22Rv1 (cell line): ENCODE data around the gene SHLD1.
A peak's percentile ranks its signal among the peaks of the same experiment; 100 is the strongest.

Source experiments
- H3K27ac ChIP-seq: fragments of 450-650 bp; 2 replicates; pipeline ENCODE4 v1.5.1; 2017
- ZFX ChIP-seq: fragments of 450-650 bp; IDR thresholded peaks from 2 replicates; pipeline ENCODE4 v1.6.1; 2017; ENCODE audit warnings: antibody characterized with exemption, borderline replicate concordance
- TF ChIP-seq, protein P1 (sequence below): fragments of 450-650 bp; IDR thresholded peaks from 2 replicates; pipeline ENCODE4 v1.5.1; 2017; ENCODE audit warnings: mild to moderate bottlenecking

The SHLD1 gene, protein sequence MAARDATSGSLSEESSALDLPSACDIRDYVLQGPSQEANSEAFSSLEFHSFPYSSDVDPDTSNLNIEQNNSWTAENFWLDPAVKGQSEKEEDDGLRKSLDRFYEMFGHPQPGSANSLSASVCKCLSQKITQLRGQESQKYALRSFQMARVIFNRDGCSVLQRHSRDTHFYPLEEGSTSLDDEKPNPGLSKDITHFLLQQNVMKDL

DNA sequence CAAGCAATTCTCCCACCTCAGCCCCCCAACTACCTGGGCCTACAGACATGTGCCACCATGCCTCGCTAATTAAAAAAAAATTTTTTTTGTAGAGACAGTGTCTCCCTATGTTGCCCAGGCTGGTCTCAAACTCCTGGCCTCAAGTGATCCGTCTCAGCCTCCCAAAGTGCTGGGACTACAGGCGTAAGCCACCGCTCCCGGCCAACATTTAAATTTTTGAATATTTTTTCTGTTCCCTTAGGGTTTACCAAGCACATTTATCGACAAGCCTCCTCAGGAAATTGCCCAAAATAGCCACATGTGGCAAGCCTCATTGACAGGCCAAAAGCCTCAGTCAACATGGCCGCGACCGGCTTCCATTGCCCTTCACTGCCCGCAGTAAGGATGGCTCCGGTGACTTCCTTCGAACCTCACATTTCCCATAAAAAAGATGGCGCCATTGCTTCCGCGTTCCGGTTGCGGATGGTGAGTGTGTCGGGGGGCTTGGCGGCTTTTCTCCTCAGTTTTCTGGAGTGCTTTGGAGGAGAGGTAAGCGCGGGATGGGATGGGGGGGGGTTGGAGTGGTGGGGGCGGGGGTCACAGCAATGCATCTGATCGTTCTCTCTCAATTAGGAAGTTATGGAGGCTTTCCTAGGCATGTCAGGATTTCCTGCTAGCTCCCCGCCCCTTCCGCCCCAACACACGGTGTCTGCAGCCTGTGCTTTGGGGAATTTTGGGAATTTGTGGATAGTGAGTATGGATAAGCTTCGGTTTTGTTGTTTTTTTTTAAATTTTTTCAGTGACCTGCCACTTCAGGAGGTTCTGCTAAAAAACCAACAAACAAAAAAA is at the start of gene SHLD1:
SHLD1 (plus strand) TSS at position 450 of the 828 bp plus-strand sequence. CDS start 22,465 bp downstream, outside the sequence.
- no peak for TF ChIP-seq ZFX
- TF ChIP-seq, protein P1, sequence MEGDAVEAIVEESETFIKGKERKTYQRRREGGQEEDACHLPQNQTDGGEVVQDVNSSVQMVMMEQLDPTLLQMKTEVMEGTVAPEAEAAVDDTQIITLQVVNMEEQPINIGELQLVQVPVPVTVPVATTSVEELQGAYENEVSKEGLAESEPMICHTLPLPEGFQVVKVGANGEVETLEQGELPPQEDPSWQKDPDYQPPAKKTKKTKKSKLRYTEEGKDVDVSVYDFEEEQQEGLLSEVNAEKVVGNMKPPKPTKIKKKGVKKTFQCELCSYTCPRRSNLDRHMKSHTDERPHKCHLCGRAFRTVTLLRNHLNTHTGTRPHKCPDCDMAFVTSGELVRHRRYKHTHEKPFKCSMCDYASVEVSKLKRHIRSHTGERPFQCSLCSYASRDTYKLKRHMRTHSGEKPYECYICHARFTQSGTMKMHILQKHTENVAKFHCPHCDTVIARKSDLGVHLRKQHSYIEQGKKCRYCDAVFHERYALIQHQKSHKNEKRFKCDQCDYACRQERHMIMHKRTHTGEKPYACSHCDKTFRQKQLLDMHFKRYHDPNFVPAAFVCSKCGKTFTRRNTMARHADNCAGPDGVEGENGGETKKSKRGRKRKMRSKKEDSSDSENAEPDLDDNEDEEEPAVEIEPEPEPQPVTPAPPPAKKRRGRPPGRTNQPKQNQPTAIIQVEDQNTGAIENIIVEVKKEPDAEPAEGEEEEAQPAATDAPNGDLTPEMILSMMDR, result no peak
- peak within 1 kb of the TSS; percentile 74 for H3K27ac ChIP-seq

DNA sequence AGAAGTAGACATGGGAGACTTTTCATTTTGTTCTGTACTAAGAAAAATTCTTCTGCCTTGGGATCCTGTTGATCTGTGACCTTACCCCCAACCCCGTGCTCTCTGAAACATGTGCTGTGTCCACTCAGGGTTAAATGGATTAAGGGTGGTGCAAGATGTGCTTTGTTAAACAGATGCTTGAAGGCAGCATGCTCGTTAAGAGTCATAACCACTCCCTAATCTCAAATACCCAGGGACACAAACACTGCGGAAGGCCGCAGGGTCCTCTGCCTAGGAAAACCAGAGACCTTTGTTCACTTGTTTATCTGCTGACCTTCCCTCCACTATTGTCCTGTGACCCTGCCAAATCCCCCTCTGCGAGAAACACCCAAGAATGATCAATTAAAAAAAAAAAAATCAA is 47.9 kb upstream of the SHLD1 start:
- peak overlapping the region; percentile 46 for H3K27ac ChIP-seq

DNA sequence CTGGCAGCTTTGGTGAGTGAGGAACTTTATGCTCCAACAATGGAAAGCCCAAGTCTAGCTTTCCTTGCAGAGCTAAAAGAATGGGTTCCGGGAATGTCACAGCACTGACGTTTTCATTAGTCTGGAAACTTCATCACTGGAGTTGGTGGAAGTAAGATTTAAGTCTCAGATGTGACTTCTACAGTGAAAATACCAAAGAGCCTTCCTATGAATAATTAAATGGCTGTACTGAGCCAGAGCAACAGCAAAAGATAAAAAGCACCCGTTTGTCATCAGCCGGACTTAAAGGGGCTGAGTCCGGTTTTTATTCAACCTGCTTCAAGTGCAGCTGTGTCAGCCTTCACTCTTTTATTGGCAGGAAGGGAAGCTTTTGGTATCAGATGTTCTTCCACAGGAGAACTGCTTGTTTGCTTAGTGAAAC is 46.5 kb upstream of the SHLD1 start:
- TF ChIP-seq, protein P1, result no peak
- TF ChIP-seq ZFX, result no peak
- H3K27ac ChIP-seq, result peak overlapping the region; percentile 46

DNA sequence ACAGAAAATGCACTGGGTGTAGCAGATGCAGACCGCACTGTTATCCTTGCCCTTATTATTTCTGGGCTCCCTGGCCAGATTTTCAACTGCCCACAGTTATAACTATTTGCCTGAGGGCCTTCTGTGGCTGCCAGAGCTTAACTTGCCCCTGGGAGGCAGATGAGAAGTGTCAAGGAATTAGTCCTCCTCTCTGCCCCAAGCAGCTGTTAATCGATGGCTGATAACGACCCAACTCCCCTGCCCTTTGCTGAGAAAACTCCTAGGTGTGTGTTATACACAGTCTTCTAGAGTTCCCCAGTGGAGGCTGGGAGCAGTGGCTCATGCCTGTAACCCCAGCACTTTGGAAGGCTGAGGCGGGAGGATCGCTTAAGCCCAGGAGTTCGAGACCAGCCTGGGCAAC is 44.4 kb upstream of the SHLD1 start:
- H3K27ac ChIP-seq, result no peak overlapping the region
- TF ChIP-seq, protein P1, result no peak
- TF ChIP-seq ZFX, result no peak

DNA sequence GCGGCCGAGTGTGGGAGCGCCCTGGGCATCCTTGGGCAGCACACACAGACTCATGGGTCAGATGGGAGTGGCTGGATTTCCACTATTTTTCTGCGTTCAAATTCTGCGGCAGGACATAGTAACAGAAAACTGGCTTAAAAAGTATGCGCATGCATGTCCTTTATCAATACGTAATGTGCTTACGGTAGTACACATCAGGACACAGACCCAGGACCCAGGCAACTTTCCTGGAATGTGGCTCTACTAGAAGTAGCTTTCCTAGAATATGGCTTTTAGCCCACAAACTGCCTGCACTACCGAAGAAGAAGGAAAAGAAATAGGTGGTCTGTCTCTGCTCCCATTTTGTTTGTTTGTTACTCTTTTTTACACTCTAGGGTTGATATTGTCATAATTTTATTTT is 43.4 kb upstream of the SHLD1 start:
- no peak overlapping the region for H3K27ac ChIP-seq
- TF ChIP-seq, protein P1, result no peak
- TF ChIP-seq ZFX, result no peak

DNA sequence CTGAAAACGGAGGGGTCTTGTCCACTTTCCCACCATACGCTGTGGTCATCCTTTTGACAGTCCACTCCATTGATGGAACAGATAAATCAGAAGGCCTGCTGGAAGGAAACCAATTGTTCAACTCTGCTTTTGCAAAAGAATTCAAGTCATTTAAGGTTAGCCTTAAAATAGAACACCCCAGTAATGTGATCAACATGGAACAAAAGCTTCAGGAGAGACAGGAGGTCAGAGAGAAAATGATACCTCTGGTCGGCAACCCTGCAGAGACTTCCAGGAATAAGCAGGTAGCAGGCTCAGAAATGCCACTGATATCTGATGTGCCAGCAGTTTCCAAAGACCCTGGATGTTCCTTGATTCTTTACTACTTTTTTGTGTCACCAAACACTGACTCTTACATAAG is 39.6 kb upstream of the SHLD1 start:
- no peak overlapping the region for H3K27ac ChIP-seq
- TF ChIP-seq, protein P1, result no peak
- no peak for TF ChIP-seq ZFX

DNA sequence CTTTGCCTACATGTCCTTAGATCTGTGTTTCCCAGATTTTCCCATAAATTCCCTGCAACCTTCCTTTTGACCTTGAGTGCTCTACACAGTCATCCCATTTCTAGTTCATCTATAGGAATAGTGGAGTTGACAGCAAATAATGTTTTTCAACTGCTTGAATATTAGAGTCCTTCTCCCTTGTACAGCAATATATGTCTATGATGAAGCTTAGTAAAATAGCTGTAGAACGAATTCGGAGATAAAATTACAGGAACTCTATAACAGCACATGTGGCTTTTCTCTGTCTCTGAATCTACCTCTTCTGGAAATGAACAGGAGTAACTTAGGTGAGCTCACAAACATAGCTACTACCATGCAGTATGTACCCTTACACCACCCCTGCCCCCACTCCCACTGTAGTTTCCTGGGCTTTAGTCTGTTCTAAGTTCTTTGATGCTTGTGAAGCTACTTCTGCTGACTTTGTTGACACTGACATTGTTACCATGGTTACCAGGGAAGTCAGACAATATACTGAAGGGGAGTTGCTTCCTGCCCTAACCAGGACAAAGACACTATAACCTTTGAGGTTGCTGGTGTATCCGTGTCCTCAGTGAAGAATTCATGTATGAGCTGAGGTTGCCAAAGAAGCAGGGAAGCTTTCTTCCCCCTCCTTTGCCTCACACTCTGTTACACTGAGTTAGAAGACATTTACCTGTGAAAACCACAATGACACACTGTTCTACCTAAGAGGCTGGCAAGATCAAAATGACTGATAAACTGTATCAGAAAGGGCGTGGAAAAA is 35.8 kb upstream of the SHLD1 start:
- no peak overlapping the region for H3K27ac ChIP-seq
- TF ChIP-seq, protein P1, result no peak
- no peak for TF ChIP-seq ZFX
